Measurements from ENCODE around the gene SEMA4B. TPM values are rescaled to one million over a fixed set of nuclear protein-coding genes. Genes with fewer than 3 reads are reported as not detected.

Gene SEMA4B
- total RNA-seq, 1 experiment from 2014 or later = 13.2 TPM

- intact Hi-C loops (cut with micrococcal nuclease; ENCODE audit: unreplicated experiment) = no loop called here
- H3K36me3 ChIP-seq (ENCODE audit: insufficient read depth, low read length, poor library complexity, severe bottlenecking) = no peaks in the 10 kb centered on the region
- H3K27me3 ChIP-seq (replicated peaks; ENCODE audit: insufficient read depth, low read depth, low read length, poor library complexity) = no peaks in the 10 kb centered on the region
- no peak overlapping the region for H3K27ac ChIP-seq (ENCODE audit: low read depth, low read length, poor library complexity, severe bottlenecking)
- no peak overlapping the region for H3K4me3 ChIP-seq (ENCODE audit: low read depth, low read length, poor library complexity, severe bottlenecking)
- BruUV-seq (replicated peaks) = no TSS peak
- ChIA-PET CTCF (no interaction called here), POLR2A (ENCODE audit: low non-redundant PET) (interaction anchor here (0.6 kb wide), 1 partner anchor 632 kb away, joined by 3 read pairs; no protein-coding TSS in a partner anchor)
- TF ChIP-seq, protein P1, sequence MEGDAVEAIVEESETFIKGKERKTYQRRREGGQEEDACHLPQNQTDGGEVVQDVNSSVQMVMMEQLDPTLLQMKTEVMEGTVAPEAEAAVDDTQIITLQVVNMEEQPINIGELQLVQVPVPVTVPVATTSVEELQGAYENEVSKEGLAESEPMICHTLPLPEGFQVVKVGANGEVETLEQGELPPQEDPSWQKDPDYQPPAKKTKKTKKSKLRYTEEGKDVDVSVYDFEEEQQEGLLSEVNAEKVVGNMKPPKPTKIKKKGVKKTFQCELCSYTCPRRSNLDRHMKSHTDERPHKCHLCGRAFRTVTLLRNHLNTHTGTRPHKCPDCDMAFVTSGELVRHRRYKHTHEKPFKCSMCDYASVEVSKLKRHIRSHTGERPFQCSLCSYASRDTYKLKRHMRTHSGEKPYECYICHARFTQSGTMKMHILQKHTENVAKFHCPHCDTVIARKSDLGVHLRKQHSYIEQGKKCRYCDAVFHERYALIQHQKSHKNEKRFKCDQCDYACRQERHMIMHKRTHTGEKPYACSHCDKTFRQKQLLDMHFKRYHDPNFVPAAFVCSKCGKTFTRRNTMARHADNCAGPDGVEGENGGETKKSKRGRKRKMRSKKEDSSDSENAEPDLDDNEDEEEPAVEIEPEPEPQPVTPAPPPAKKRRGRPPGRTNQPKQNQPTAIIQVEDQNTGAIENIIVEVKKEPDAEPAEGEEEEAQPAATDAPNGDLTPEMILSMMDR (conservative IDR thresholded peaks at IDR 0.05; ENCODE audit: low read depth, low read length) = no peak
- no peak for TF ChIP-seq EZH2 (IDR thresholded peaks at IDR 0.05; ENCODE audit: borderline replicate concordance, low read depth, low read length, poor library complexity, severe bottlenecking)
- no peak for DNase-seq (ENCODE audit: low spot score)
- H3K9me3 ChIP-seq (ENCODE audit: low read depth, low read length, poor library complexity, severe bottlenecking) = no peaks in the 10 kb centered on the region
- peaks cover 34% of the 10 kb centered on the region for H3K4me1 ChIP-seq (ENCODE audit: insufficient read depth, low read length, poor library complexity, severe bottlenecking)
These were observed 12.1 kb downstream of the SEMA4B start for GRCh38 chr15:90213122-90213817.

GRCh38 chr15:90213818-90214204 is 12.7 kb downstream of the SEMA4B start:
- intact Hi-C loops (cut with micrococcal nuclease; ENCODE audit: unreplicated experiment) = no loop called here
- Histone ChIP-seq H3K27me3 (replicated peaks; ENCODE audit: insufficient read depth, low read depth, low read length, poor library complexity) (no peaks in the 10 kb centered on the region), H3K4me3 (ENCODE audit: low read depth, low read length, poor library complexity, severe bottlenecking) (no peak overlapping the region), H3K9me3 (ENCODE audit: low read depth, low read length, poor library complexity, severe bottlenecking) (no peaks in the 10 kb centered on the region), H3K27ac (ENCODE audit: low read depth, low read length, poor library complexity, severe bottlenecking) (no peak overlapping the region), H3K4me1 (ENCODE audit: insufficient read depth, low read length, poor library complexity, severe bottlenecking) (peaks cover 34% of the 10 kb centered on the region), H3K36me3 (ENCODE audit: insufficient read depth, low read length, poor library complexity, severe bottlenecking) (no peaks in the 10 kb centered on the region)
- TF ChIP-seq, protein P1 (conservative IDR thresholded peaks at IDR 0.05; ENCODE audit: low read depth, low read length) = no peak
- TF ChIP-seq EZH2 (IDR thresholded peaks at IDR 0.05; ENCODE audit: borderline replicate concordance, low read depth, low read length, poor library complexity, severe bottlenecking) = no peak
- ChIA-PET POLR2A (ENCODE audit: low non-redundant PET) (no interaction called here), CTCF (no interaction called here)
- BruUV-seq (replicated peaks) = no TSS peak
- no peak for DNase-seq (ENCODE audit: low spot score)

- H3K27ac ChIP-seq (ENCODE audit: low read depth, low read length, poor library complexity, severe bottlenecking) = no peak overlapping the region
- no peak for TF ChIP-seq EZH2 (IDR thresholded peaks at IDR 0.05; ENCODE audit: borderline replicate concordance, low read depth, low read length, poor library complexity, severe bottlenecking)
- TF ChIP-seq, protein P1 (conservative IDR thresholded peaks at IDR 0.05; ENCODE audit: low read depth, low read length) = peak; percentile 35; the same call in 1 of the 2 replicates
These were observed 13.5 kb downstream of the SEMA4B start for GRCh38 chr15:90214553-90215196.

More at GRCh38 chr15:90214553-90215196, 13.5 kb downstream of the SEMA4B start:
- intact Hi-C loops (cut with micrococcal nuclease; ENCODE audit: unreplicated experiment) = no loop called here
- no peak for DNase-seq (ENCODE audit: low spot score)
- Histone ChIP-seq H3K27me3 (replicated peaks; ENCODE audit: insufficient read depth, low read depth, low read length, poor library complexity) (no peaks in the 10 kb centered on the region), H3K9me3 (ENCODE audit: low read depth, low read length, poor library complexity, severe bottlenecking) (no peaks in the 10 kb centered on the region), H3K4me3 (ENCODE audit: low read depth, low read length, poor library complexity, severe bottlenecking) (no peak overlapping the region), H3K36me3 (ENCODE audit: insufficient read depth, low read length, poor library complexity, severe bottlenecking) (no peaks in the 10 kb centered on the region), H3K4me1 (ENCODE audit: insufficient read depth, low read length, poor library complexity, severe bottlenecking) (peaks cover 31% of the 10 kb centered on the region)
- CTCF ChIA-PET = interaction anchor here (0.6 to 0.7 kb wide), 3 partner anchors 10 to 27 kb away, joined by 3 to 4 read pairs (median 3); no protein-coding TSS in a partner anchor
- POLR2A ChIA-PET (ENCODE audit: low non-redundant PET) = interaction anchor here (0.7 kb wide), 1 partner anchor 626 kb away, joined by 9 read pairs; no protein-coding TSS in a partner anchor
- no TSS peak for BruUV-seq (replicated peaks)

Data from A673 (cell line).